ENCODE results near the gene KBTBD13.
"Not testable (repeated sequence)": the region's sequence is repeated elsewhere in the genome, so short reads cannot be mapped to it uniquely, and the experiment has no call there.

The KBTBD13 gene

GRCh38 chr15:65089206-65089824, 12.8 kb downstream of the KBTBD13 start:
- DNase-seq (ENCODE audit: low spot score), result no peak

DNA sequence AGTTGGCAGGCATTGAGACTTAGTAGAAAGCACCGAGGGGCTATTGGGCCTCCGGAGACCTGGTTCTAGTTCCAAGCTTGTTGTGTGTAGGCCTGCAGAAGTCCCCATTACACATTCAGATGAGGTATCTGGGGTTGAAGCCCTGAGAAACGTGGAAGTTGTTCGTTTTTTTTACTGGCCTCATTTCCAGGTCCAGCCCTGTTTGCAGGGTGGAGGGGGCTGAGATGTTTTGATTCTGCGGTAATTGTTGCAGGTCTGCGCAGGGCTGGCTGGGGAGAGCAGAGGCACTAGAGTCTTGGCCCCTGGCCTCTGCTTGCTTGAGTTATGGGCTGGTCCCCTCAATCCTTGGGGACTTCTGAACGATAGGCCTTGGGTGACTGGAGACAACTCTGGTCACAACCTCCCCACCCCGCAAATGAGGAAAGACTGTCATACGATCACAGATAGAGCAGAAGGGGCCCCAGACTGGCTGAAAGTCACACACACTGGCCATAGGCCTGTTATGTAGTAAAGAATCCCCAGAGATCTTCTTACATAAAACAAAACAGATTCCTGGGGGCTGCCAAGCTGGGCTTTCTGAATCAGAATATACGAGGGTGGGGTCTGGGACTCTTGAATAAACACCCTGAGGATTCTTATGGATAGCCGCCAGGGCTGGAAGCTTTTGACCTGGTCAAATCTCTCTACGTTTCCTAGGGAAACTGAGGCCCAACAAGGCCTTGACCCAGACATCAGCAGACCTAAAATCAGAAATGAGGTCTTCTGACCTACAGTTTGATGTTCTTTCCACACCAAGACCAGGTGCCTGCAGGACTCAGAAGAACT, 15.6 kb downstream of the KBTBD13 start:
- DNase-seq (ENCODE audit: low spot score), result no peak

- no peak for DNase-seq (ENCODE audit: low spot score)
Measured at GRCh38 chr15:65092911-65093792, 16.6 kb downstream of the KBTBD13 start.

- DNase-seq (ENCODE audit: low spot score), result not testable (repeated sequence)
Measured at GRCh38 chr15:65093793-65094170, 17.2 kb downstream of the KBTBD13 start.

- DNase-seq (ENCODE audit: low spot score), result no peak
Measured at GRCh38 chr15:65094294-65094995, 17.9 kb downstream of the KBTBD13 start.

DNA sequence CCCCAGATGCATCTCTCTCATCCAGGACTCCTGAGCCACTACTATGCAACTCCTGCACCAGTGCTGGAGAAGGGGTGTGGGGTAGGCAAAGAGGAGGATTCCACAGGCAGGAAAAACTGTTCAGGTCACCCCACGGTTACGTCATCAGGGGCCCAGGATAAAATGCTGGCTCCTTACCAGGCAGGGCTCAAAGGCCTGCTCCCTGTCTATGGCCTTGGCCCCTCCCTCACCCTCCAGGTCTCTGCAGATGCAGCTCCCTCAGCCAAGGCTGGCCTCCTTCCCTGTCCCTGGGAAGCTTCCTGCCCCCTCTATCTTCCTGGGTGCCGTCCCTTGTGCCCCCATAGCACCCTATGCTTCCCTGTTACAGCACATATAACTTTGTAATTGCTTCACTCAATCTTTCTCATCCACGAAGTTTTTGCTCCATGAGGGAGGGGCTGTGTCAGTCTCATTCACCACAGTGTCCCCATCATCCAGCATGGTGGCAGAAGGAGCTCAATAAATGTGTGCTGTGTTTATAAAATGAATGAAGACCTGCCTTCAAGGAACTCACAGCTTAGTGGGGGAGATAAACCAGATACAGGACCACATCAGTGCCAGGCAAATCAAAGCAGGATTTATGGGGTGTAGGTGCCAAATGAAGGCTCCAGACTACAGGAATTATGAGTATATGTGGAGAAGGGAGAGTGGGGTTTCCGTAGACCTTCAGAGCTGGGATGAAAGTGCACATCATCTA, 18.6 kb downstream of the KBTBD13 start:
- no peak for DNase-seq (ENCODE audit: low spot score)

DNA sequence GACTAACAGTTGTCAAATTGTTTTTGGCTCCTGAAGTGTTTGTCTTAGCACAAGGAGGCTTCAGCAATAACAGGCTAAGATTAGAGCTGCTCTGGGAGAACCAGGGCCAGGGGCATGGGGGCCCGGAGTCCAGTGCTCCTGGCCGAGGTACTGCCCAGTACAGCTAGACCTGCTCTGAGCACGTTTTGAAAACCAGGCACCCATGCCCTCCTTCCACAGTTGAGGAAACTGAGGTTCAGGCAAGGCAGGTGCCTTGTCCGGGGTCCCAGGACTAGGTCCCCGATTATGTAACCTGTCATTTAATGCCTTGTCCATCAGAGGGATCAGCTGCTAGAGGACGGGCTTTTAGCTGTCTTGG, 19.2 kb downstream of the KBTBD13 start:
- no peak for DNase-seq (ENCODE audit: low spot score)

DNA sequence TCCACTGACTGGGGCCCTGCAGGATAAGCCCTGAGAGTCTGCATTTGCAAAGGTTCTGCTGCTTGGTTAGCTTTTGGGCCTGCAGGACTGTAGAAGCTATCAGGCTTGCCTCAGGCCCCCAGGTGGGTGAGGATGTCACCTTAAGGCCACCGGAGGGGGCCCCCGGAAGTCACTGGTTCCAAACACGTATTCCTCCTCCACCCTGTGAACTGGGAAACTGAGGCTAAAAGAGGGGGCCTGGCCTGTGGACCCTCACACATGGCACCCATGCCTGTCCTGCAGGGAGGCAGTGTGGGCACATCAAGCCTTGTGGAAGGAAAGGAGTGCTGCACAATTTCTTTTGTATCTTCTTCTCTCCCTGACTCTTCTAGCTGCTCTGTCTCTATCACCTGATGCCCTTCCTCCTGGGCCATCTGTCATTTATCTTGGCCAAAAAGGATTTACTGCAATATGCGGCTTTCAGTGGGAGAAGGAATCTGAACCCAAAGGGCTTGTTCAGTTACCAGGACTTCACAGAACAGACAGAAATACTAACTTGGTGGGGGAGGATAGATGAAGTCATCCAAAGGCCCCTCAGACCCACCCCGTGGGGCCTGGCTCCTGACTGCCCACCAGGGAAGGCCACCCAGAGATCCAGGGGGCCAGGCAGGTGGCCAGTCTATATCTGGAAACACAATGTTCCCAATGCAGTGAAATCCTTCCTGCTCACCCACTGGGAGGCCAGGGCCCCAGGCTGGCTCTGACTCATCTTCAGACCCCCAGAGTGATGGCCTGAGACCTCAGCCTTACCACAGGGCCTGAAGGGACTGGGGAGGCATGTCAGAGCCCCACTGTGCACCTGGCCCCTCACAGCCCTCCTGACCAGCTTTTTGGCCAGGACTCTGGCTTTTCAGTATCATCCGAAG, 20.2 kb downstream of the KBTBD13 start:
- no peak for DNase-seq (ENCODE audit: low spot score)

DNA sequence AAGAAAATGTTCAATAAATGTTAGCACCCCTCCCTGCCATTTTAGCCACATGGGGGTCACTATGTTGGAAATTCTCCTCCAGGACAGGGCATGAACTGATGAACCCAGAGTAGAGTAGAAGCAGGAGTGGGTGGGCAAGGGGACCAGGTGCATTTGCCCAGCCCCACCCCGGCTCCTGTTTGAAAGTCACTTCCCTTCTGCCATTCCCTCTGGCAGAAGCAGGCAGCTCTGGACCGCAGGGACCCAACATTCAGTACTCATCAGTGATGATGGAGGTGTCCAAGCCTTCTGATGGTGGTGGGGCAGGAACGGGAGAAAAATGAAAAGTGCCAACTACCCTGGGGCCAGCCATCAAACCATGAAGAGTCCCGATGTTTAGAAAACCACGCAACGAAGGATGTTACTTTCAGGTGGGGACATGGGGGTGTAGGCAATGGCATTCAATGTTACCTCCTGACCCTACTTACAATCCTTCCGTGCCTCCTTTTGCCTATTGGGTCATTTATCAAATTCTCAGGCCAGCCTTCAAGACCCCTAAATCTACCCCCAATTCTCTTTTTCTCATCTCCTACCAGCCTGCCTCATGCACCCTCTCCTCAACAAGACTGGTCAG, 21.2 kb downstream of the KBTBD13 start:
- no peak for DNase-seq (ENCODE audit: low spot score)

- no peak for DNase-seq (ENCODE audit: low spot score)
Measured at GRCh38 chr15:65099336-65099735, 22.8 kb downstream of the KBTBD13 start.

DNA sequence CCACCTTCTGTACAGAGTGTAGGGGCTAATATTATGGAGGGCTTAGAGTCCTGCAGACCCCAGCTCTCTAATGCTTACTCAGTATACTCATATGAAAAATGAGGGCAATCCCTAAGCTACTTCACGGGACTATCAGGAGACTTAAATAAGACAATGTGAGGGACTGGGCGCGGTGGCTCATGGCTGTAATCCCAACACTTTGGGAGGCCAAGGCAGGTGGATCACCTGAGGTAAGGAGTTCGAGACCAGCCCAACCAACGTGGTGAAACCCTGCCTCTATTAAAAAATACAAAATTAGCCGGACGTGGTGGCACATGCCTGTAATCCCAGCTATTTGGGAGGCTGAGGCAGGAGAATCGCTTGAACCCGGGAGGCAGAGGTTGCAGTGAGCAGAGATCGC, 23.3 kb downstream of the KBTBD13 start:
- DNase-seq (ENCODE audit: low spot score), result not testable (repeated sequence)

GRCh38 chr15:65100442-65100841, 23.9 kb downstream of the KBTBD13 start:
- no peak for DNase-seq (ENCODE audit: low spot score)

DNA sequence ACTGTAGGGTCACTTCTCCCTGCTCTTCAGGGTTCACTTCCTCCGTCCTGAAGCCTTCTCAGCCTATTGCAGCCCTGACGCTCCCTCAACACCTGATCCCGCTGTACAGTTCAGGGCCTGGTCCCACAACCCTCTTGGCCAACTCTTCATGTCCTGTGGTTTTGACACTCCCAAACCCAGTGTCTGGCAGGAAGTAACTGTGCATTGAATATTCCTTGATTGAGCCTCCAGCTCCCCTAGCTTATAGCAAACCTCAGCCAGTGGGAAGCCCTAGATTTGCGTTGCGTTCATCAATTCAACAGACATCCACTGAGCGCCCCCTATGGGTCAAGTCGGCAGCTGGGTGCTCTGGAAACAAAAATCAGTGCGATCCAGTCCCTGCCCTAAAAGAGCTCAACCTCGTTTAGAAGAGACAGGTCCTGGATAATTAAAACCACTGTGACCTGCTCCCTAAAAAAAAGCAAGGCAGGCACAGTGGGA, 24.9 kb downstream of the KBTBD13 start:
- DNase-seq (ENCODE audit: low spot score), result peak; percentile 64

GRCh38 chr15:65101891-65102708, 25.6 kb downstream of the KBTBD13 start:
- no peak for DNase-seq (ENCODE audit: low spot score)

DNA sequence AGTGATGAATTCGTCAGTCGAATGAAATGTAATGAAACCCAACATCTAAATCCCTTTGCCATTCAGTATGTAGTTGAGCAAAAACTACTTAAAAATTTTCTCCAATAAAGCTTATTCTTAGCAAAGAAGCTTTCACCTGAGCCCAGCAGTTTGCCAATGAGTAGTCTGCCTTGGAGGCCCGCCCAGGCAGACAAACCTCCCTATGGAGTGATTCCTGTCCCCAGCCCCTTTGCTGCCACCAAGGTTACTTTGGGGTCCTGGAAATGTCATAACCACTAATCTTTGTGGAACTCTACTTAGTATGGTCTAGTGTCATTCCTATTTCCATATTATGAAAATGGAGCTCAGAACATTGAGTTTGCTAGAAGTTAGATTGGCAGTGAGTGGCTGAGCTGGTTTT, 26.4 kb downstream of the KBTBD13 start:
- DNase-seq (ENCODE audit: low spot score), result no peak

- no peak for DNase-seq (ENCODE audit: low spot score)
Measured at GRCh38 chr15:65105038-65105437, 28.5 kb downstream of the KBTBD13 start.

DNA sequence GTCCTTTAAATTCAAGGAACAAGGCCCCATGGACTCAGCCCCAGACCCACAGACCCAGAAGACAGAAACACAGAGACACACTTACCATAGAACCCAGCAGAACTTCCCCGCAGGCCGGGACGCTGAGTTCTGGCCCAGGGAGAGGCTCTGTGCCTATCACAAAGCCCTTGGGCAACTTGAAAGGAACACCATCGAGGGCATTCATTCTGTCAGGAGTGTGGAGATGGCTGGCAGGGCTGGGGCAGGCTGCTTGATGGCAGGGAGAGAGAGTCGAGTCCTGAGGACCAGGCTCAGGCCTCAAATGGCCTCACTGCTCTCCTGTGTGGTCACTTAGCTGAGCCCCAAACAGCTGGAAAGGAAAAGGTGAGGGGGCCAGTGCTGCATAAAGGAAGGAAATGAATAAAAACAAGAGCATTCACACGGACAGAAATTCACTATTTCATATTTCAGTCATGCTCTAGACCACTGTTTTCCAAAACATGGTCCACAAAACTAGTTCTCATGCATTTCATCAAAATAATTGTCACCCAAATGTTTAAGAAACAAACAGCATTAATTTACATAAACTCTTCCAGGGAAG, 29.6 kb downstream of the KBTBD13 start:
- DNase-seq (ENCODE audit: low spot score), result no peak

GRCh38 chr15:65110676-65111292, 34.2 kb downstream of the KBTBD13 start:
- peak; percentile 79 for DNase-seq (ENCODE audit: low spot score)

Measured in kidney capillary endothelial cell (primary cell).